Gastroesophageal sphincter (tissue), 4 donors: ENCODE measurements around the gene PSTPIP1. TPM values are rescaled to one million over a fixed set of nuclear protein-coding genes. Genes with fewer than 3 reads are reported as not detected.

ENCODE experiments used
- ATAC-seq: fragments of 150-250 bp; one replicate; pipeline ENCODE4 v1.9.1; 2016; ENCODE audit warnings: mild to moderate bottlenecking, moderate library complexity
- H3K27ac ChIP-seq, 4 donors: fragments of 200-600 bp; sonication (generic) in 3 of 4; 1 replicate in 3 of 4; 2 replicates in 1 of 4; pipeline ENCODE4 v1.5.1; 2016 to 2019
- H3K27me3 ChIP-seq: fragments of 200-600 bp; sonication (generic); one replicate; pipeline ENCODE4 v1.5.1; 2019
- H3K36me3 ChIP-seq, 2 donors: fragments of 200-600 bp; sonication (generic); one replicate each; pipeline ENCODE4 v1.5.1; 2019; ENCODE audit warnings: control low read depth in 1 of 2
- H3K4me1 ChIP-seq, 3 donors: fragments of 200-600 bp; sonication (generic); 1 replicate in 2 of 3; 2 replicates in 1 of 3; pipeline ENCODE4 v1.5.1; 2016 to 2019; ENCODE audit warnings: control low read depth in 2 of 3
- H3K4me3 ChIP-seq, 2 donors: fragments of 200-600 bp; sonication (generic); one replicate each; pipeline ENCODE4 v1.5.1; 2019; ENCODE audit warnings: mild to moderate bottlenecking in 1 of 2, moderate library complexity in 1 of 2
- H3K9me3 ChIP-seq, 3 donors: fragments of 200-600 bp; sonication (generic); one replicate each; pipeline ENCODE4 v1.5.1; 2017 to 2019; ENCODE audit warnings: control low read depth in 2 of 3
- CTCF ChIP-seq, 4 experiments: fragments of 200-600 bp in 2 of 4; fragments of 450-650 bp in 2 of 4; sonication (generic) in 1 of 4; IDR thresholded peaks; one replicate each; pipeline ENCODE4 v1.5.1; 2017 to 2019; ENCODE audit warnings: antibody characterized with exemption in 4 of 4, mild to moderate bottlenecking in 2 of 4, moderate library complexity in 2 of 4
- EP300 ChIP-seq: sonication (generic); formaldehyde crosslinking; IDR thresholded peaks from one replicate; pipeline ENCODE4 v1.6.1; 2017; ENCODE audit warnings: antibody characterized with exemption, mild to moderate bottlenecking
- POLR2A ChIP-seq, 2 donors: fragments of 450-650 bp; IDR thresholded peaks; one replicate each; pipeline ENCODE4 v1.6.1; 2017; ENCODE audit warnings: antibody characterized with exemption in 2 of 2, mild to moderate bottlenecking in 2 of 2, moderate library complexity in 1 of 2
- POLR2AphosphoS5 ChIP-seq: sonication (generic); formaldehyde crosslinking; IDR thresholded peaks from one replicate; pipeline ENCODE4 v1.6.1; 2017; ENCODE audit warnings: antibody characterized with exemption
- WGBS, 2 donors: methylation state at CpG; one replicate each; pipeline ENCODE4 v1.1.5; 2018; ENCODE audit warnings: low coverage in 1 of 2; 5-methylcytosine and 5-hydroxymethylcytosine counted together
- total RNA-seq, 4 donors: library from RNA; depleted of rRNA; stranded (reverse); fragments of >200 nt; gene quantifications; one replicate each; pipeline ENCODE4 v1.1.0, GENCODE V29; 2016

The PSTPIP1 gene
- total RNA-seq, 4 donors from 2014 or later: 7.1 to 18.2 (median 9.0) TPM

- H3K9me3 ChIP-seq: no peaks in the 10 kb centered on the region
- WGBS, 2 donors: 69 to 84% methylated on average over 4 of the region's 4 CpGs
- H3K27ac ChIP-seq: no peak overlapping the region
- no peak overlapping the region for H3K4me3 ChIP-seq
- no peaks in the 10 kb centered on the region for H3K27me3 ChIP-seq
- H3K36me3 ChIP-seq: peaks cover 0 to 11% of the 10 kb centered on the region in 2 donors
- peaks cover 15 to 53% (median 15%) of the 10 kb centered on the region in 3 donors for H3K4me1 ChIP-seq
- TF ChIP-seq EP300 (no peak), CTCF (IDR thresholded peaks at IDR 0.05) (no peak)
- no peak for ATAC-seq
Observed at GRCh38 chr15:77057685-77058084, 62.8 kb downstream of the PSTPIP1 start.

GRCh38 chr15:77058468-77058867 lies 63.5 kb downstream of the PSTPIP1 start:
- TF ChIP-seq CTCF (IDR thresholded peaks at IDR 0.05) (no peak), POLR2A (IDR thresholded peaks at IDR 0.05) (no peak), EP300 (no peak), POLR2AphosphoS5 (no peak)

GRCh38 chr15:77059786-77060361 lies 64.9 kb downstream of the PSTPIP1 start:
- peaks cover 15 to 73% (median 15%) of the 10 kb centered on the region in 3 donors for H3K4me1 ChIP-seq
- H3K27ac ChIP-seq: peak overlapping the region in 1 of 4 donors; percentile 63
- H3K36me3 ChIP-seq: no peaks in the 10 kb centered on the region
- no peak for ATAC-seq
- TF ChIP-seq EP300 (no peak), POLR2A (IDR thresholded peaks at IDR 0.05) (no peak)
- WGBS, 2 donors: 8 to 9% methylated on average over 2 of the region's 2 CpGs
- H3K27me3 ChIP-seq: no peaks in the 10 kb centered on the region
- no peak overlapping the region for H3K4me3 ChIP-seq
- H3K9me3 ChIP-seq: no peaks in the 10 kb centered on the region

More at GRCh38 chr15:77058468-77058867, 63.5 kb downstream of the PSTPIP1 start:
- WGBS, 2 donors: 97% methylated on average over 4 of the region's 4 CpGs; no CpG with 5 or more reads in 1 of the 2 donors
- no peak for ATAC-seq
- Histone ChIP-seq H3K4me1 (peaks cover 15 to 59% (median 15%) of the 10 kb centered on the region in 3 donors), H3K36me3 (peaks cover 0 to 6% of the 10 kb centered on the region in 2 donors), H3K9me3 (no peaks in the 10 kb centered on the region), H3K4me3 (no peak overlapping the region), H3K27ac (no peak overlapping the region), H3K27me3 (no peaks in the 10 kb centered on the region)

GRCh38 chr15:77060546-77060945 lies 65.6 kb downstream of the PSTPIP1 start:
- TF ChIP-seq EP300 (no peak), POLR2AphosphoS5 (no peak), CTCF (IDR thresholded peaks at IDR 0.05) (no peak), POLR2A (IDR thresholded peaks at IDR 0.05) (no peak)
- Histone ChIP-seq H3K9me3 (no peaks in the 10 kb centered on the region), H3K4me3 (no peak overlapping the region), H3K27me3 (no peaks in the 10 kb centered on the region), H3K4me1 (peaks cover 15 to 79% (median 15%) of the 10 kb centered on the region in 3 donors), H3K36me3 (no peaks in the 10 kb centered on the region), H3K27ac (peak overlapping the region in 2 of 4 donors; percentile 59 to 63)
- ATAC-seq: peak; percentile 70

- no peak overlapping the region for H3K27ac ChIP-seq
- H3K4me3 ChIP-seq: no peak overlapping the region
- no peak for TF ChIP-seq EP300
- no peak for TF ChIP-seq CTCF (IDR thresholded peaks at IDR 0.05)
- no peak for TF ChIP-seq POLR2AphosphoS5
- TF ChIP-seq POLR2A (IDR thresholded peaks at IDR 0.05): no peak
- no peaks in the 10 kb centered on the region for H3K27me3 ChIP-seq
- no peak for ATAC-seq
- no peaks in the 10 kb centered on the region for H3K9me3 ChIP-seq
- no peaks in the 10 kb centered on the region for H3K36me3 ChIP-seq
- H3K4me1 ChIP-seq: peaks cover 15 to 87% (median 20%) of the 10 kb centered on the region in 3 donors
Observed at GRCh38 chr15:77063249-77063648, 68.3 kb downstream of the PSTPIP1 start.
